Activated gamma-delta T cell treated with anti-CD3 and anti-CD28 coated beads, Interleukin-2, amount 50 U/mL, for 16 hours (primary cell): ENCODE measurements around the gene AMN.

ENCODE experiments used
- DNase-seq: peaks from one replicate; pipeline ENCODE4 v3.0.0-alpha.2; 2020; ENCODE audit warnings: low read depth

Gene AMN

DNA sequence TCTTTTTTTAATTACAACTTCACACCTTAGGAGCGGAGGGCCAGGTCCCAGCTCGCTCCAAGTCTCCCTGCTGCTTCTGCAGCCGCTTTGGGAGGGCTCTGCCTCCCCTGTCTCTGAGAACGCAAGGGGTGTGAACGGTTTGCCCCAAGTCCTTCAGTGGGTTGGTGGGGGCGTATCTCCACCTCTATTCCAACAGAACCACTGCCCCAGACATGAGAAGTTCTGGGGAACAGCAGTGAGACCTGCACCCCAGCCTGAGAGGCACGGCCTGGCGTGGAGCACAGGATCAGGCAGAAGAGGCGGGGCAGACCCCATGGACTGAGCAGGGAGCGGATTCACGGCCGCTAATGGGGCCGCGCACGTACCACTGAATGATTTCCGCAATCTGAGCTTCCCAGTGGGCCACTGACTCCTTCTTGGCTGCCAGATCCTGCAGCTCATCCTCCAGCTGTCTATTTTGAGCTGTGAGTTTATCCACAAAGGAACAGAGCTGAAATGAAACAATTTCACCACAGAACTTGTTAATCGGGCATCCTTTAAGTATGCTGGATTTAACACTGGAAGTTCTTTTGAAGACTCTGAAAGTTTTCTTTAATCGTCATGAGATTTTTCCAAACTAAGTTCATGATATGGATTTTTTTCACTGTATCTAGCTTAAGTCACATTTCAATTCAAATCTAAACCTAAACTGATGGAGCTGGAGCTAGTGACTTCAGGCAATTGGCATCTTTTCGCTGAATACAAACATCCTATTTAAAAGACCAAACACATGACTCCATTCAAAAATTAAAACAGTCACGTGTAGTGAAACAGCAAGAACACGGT lies 44.4 kb downstream of the AMN start:
- no peak for DNase-seq

DNA sequence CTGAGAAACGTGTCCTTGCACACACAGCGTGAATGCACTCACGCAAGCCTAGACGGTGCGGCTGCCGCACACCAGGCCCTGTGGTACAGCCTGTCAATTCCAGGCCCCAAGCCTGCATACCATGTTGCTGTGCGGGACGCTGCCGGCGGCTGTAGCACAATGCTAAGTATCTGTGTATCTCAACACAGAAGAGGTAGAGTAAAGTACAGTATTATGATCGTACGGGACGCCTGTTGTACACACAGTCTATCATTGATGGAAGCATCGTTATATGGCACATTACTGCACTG lies 45.0 kb downstream of the AMN start:
- DNase-seq: no peak

GRCh38 chr14:102968306-102968705 lies 45.8 kb downstream of the AMN start:
- no peak for DNase-seq

- DNase-seq: no peak
Observed at GRCh38 chr14:102969060-102969791, 46.8 kb downstream of the AMN start.

GRCh38 chr14:102969901-102970300 lies 47.4 kb downstream of the AMN start:
- no peak for DNase-seq

DNA sequence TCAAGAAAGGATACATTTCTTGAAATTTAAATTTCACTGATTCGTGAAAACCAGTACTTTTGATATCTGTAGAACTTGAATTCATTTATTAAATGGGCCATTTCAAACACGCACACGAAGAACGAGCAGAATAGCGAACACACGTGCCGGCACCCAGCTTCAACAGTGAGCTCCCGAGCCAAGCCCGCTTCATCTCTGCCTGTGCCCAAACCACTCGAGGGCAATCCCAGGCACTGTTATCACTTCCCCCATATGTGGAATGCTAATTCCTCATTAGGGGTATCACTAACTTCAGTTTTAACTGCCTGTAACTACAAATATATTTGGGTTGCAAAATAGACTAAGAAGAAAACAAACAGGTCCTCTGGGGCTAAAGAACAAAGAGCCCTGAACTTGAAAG lies 48.0 kb downstream of the AMN start:
- DNase-seq: no peak

DNA sequence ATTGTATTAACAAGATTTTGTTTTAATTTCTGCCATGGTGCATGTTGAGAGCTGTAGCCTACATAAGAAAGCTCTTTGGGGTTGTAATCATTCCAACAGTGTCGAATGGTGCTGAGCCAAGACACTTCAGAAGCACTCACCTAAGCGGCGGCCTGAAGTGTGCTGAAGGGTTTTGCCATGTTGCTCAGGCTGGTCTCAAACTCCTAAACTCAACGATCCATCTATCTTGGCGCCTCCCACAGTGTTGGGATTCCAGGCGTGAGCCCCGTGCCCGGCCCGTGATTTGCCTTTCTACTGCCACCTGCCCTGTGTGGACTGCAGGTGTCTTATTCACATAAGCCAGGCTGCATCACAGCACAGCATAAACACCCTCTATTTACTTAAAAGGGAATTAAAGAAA lies 48.9 kb downstream of the AMN start:
- DNase-seq: no peak

GRCh38 chr14:102971836-102972606 lies 49.6 kb downstream of the AMN start:
- DNase-seq: no peak

DNA sequence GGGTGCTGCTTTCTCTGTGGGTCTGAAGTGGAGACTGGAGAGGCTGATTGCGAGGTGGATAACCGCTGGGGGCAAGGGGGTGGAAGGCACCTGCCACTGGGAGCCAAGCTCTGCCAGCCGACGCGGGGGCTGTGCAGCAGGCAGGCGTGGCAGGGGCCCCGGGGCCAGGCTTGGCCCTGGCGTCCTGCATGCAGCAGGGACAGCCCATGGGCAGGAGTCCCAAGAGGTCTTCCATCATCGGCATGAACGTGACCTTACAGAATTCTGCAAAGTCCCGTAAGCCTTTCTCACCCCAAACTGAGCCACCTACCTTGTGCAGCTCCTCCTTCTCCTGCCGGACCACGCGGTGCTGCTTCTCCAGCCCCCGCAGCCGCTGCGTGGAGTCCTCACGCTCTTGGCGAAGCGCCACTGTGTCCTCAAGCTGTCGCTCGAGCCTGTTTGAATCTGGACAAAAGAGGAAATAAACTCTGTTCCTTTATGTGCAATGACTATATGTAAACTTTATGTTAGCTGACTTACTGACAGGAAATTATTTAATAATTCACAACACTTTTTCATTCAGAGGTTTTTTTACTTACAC lies 51.3 kb downstream of the AMN start:
- DNase-seq: no peak

- DNase-seq: no peak
Observed at GRCh38 chr14:102975662-102976061, 53.2 kb downstream of the AMN start.

- DNase-seq: no peak
Observed at GRCh38 chr14:102977475-102977874, 55.0 kb downstream of the AMN start.

DNA sequence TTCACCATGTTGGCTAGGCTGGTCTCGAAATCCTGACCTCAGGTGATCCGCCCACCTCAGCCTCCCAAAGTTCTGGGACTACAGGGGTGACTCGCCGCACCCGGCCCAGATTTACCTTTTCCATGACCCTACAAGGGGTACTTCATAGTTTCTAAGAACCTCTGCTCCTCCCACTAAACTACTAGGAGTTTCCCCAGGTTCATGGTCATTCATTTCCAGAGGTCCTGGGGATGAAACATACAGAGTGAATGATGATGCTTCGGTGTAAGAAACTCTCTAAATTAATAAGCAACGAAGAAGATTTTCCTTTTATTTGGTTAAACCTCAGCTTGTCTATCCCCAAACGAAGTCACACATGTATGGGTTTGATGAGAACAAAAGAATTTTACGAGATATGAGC lies 56.9 kb downstream of the AMN start:
- DNase-seq: no peak

DNA sequence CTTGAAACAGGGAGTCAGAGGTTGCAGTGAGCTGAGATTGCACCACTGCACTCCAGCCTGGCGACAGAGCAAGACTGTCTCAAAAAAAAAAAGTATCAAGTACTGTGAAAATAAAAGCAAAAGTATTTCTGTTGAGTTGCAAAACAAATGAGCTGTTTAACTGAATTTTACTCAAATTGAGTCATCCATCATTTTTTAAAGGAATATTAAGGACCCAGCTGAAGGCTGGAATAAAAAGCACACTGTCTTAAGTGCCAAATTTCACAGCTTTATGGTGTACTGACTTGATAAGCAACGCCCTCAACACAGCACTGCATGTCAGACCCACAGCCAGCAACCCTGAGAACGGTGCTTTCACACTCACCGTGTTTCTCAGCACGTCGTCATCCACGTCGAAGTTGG lies 57.9 kb downstream of the AMN start:
- no peak for DNase-seq
